Mucosa of descending colon (tissue), 3 donors: ENCODE results near the gene PDGFA. TPM values are rescaled to one million over a fixed set of nuclear protein-coding genes. Genes with fewer than 3 reads are reported as not detected.

Source experiments
- ATAC-seq: fragments of 200-7000 bp; cut with Tn5 transposase; one replicate; pipeline ENCODE4 v1.9.1; 2020; ENCODE audit warnings: mild to moderate bottlenecking, moderate library complexity
- DNase-seq, 3 donors: peaks; one replicate each; pipeline ENCODE4 v3.0.0-alpha.2; 2020
- H3K36me3 ChIP-seq: fragments of 200-600 bp; one replicate; pipeline ENCODE4 v1.8.0; 2021; ENCODE audit warnings: low read depth, mild to moderate bottlenecking
- H3K4me1 ChIP-seq: fragments of 200-600 bp; one replicate; pipeline ENCODE4 v1.8.0; 2021; ENCODE audit warnings: low read depth, mild to moderate bottlenecking
- H3K4me3 ChIP-seq: fragments of 200-600 bp; one replicate; pipeline ENCODE4 v1.8.0; 2021; ENCODE audit warnings: mild to moderate bottlenecking
- H3K9me3 ChIP-seq: fragments of 200-600 bp; one replicate; pipeline ENCODE4 v1.8.0; 2021; ENCODE audit warnings: mild to moderate bottlenecking
- CTCF ChIP-seq: fragments of 200-600 bp; IDR thresholded peaks from one replicate; pipeline ENCODE4 v1.8.0; 2022; ENCODE audit warnings: antibody characterized with exemption, mild to moderate bottlenecking
- intact Hi-C, 2 donors: fragments of 100-400 bp; cut with DNase I in 1 of 2; cut with micrococcal nuclease in 1 of 2; formaldehyde crosslinking; loops; one replicate each; pipeline versions ENCODE4 v1.11.0 to v1.11.1; 2022; cut with DNase I, micrococcal nuclease
- total RNA-seq, 3 donors: library from RNA; stranded (reverse); fragmentation: NEBNext Ultra II Directional in 2 of 3; extraction: Animal tissue kit (Norgen Biotek cat#: 25700) in 2 of 3; gene quantifications; one replicate each; pipeline versions ENCODE4 v1.2.1 to v1.2.4, GENCODE V29; 2021 to 2023
- donor health status: DM: no; HTN: no; CAD: no; lungs with moderate emphysema.
- donor health status: DM: no; HTN: no; CAD: no.
- donor health status: DM: no; HTN: yes; CAD: no.

PDGFA gene
- total RNA-seq, 3 donors from 2014 or later: 52.7 to 63.0 (median 57.5) TPM

- H3K4me1 ChIP-seq: no peaks in the 10 kb centered on the region
- TF ChIP-seq CTCF: no peak
- no peak for ATAC-seq
- no peaks in the 10 kb centered on the region for H3K36me3 ChIP-seq
- no peak overlapping the region for H3K4me3 ChIP-seq
- DNase-seq: peak in 1 of 3 donors; percentile 6
- intact Hi-C loops: no loop called here
- no peaks in the 10 kb centered on the region for H3K9me3 ChIP-seq
Observed at GRCh38 chr7:473870-474604, 45.6 kb downstream of the PDGFA start.

GRCh38 chr7:473211-473734 is 46.4 kb downstream of the PDGFA start:
- Histone ChIP-seq H3K4me3 (no peak overlapping the region), H3K36me3 (no peaks in the 10 kb centered on the region), H3K4me1 (no peaks in the 10 kb centered on the region), H3K9me3 (no peaks in the 10 kb centered on the region)
- intact Hi-C loops: no loop called here
- no peak for TF ChIP-seq CTCF
- DNase-seq (peak in 2 of 3 donors; percentile 16 to 36), ATAC-seq (no peak)

GRCh38 chr7:472640-472957 is 47.0 kb downstream of the PDGFA start:
- Histone ChIP-seq H3K36me3 (no peaks in the 10 kb centered on the region), H3K4me3 (no peak overlapping the region), H3K9me3 (no peaks in the 10 kb centered on the region), H3K4me1 (no peaks in the 10 kb centered on the region)
- intact Hi-C loops: no loop called here
- ATAC-seq: no peak
- TF ChIP-seq CTCF: no peak
- DNase-seq: no peak

- DNase-seq (peak; percentile 26 to 57 (median 38)), ATAC-seq (peak; percentile 20)
- Histone ChIP-seq H3K36me3 (no peaks in the 10 kb centered on the region), H3K4me3 (no peak overlapping the region), H3K9me3 (no peaks in the 10 kb centered on the region), H3K4me1 (no peaks in the 10 kb centered on the region)
- intact Hi-C loops: no loop called here
- no peak for TF ChIP-seq CTCF
Observed at GRCh38 chr7:471866-472639, 47.6 kb downstream of the PDGFA start.

- Histone ChIP-seq H3K36me3 (no peaks in the 10 kb centered on the region), H3K9me3 (no peaks in the 10 kb centered on the region), H3K4me3 (no peak overlapping the region), H3K4me1 (no peaks in the 10 kb centered on the region)
- intact Hi-C loops: no loop called here
- ATAC-seq: no peak
- no peak for TF ChIP-seq CTCF
- peak in 2 of 3 donors; percentile 21 to 37 for DNase-seq
Observed at GRCh38 chr7:471191-471865, 48.3 kb downstream of the PDGFA start.
